Panc1 (cell line): Measurements from ENCODE around the gene FOCAD. TPM values are rescaled to one million over a fixed set of nuclear protein-coding genes. Genes with fewer than 3 reads are reported as not detected.

Source experiments
- ATAC-seq: fragments of 200-7000 bp; cut with Tn5 transposase; 2 replicates; pipeline ENCODE4 v1.9.1; 2020; ENCODE audit warnings: mild to moderate bottlenecking, moderate library complexity
- BruUV-seq: library from RNA; stranded (reverse); fragments of 400-500 nt; replicated peaks from 2 replicates; lab custom pipeline; 2021; lab: Mats Ljungman, UMichigan
- CTCF ChIA-PET: fragments of 300-600 bp; sonication (Branson Sonifier 250); formaldehyde crosslinking; loops from one replicate; lab custom pipeline; 2022; ENCODE audit warnings: antibody characterized with exemption; lab: Charles Lee
- POLR2A ChIA-PET: fragments of 300-600 bp; sonication (Branson Sonifier 250); formaldehyde crosslinking; loops from one replicate; lab custom pipeline; 2022; ENCODE audit warnings: antibody characterized with exemption; lab: Charles Lee
- DNase-seq: peaks from one replicate; pipeline ENCODE4 v3.0.0-alpha.2; 2010; ENCODE audit warnings: low read depth, low spot score
- H3K27ac ChIP-seq: 2 replicates; pipeline ENCODE4 v1.5.1; 2011; ENCODE audit warnings: mild to moderate bottlenecking, low read length, inconsistent platforms
- H3K27me3 ChIP-seq: fragments of 200-500 bp; sonication (Bioruptor generic); 2 replicates; pipeline ENCODE4 v1.6.0; 2014; ENCODE audit warnings: low read length, inconsistent platforms; ENCODE audit not compliant: control insufficient read depth, insufficient read depth
- H3K36me3 ChIP-seq: fragments of 200-500 bp; sonication (Bioruptor generic); 2 replicates; pipeline ENCODE4 v1.5.1; 2014; ENCODE audit warnings: inconsistent platforms, mild to moderate bottlenecking, low read length, moderate library complexity; ENCODE audit not compliant: control insufficient read depth, insufficient read depth
- H3K4me1 ChIP-seq: 2 replicates; pipeline ENCODE4 v1.5.1; 2011; ENCODE audit warnings: inconsistent platforms, mild to moderate bottlenecking, low read length, moderate library complexity; ENCODE audit not compliant: control insufficient read depth, insufficient read depth
- H3K4me3 ChIP-seq, 2 experiments: 2 replicates each; pipeline ENCODE4 v1.5.1; 2011 to 2012; ENCODE audit warnings: low read depth in 2 of 2, low read length in 2 of 2, mild to moderate bottlenecking in 2 of 2, inconsistent platforms in 1 of 2, moderate library complexity in 1 of 2
- H3K9me3 ChIP-seq: fragments of 200-500 bp; sonication (Bioruptor generic); 2 replicates; pipeline ENCODE4 v1.5.1; 2014; ENCODE audit warnings: low read depth, mild to moderate bottlenecking, inconsistent platforms, low read length, moderate library complexity; ENCODE audit not compliant: control insufficient read depth, insufficient read depth
- POLR2AphosphoS5 ChIP-seq: IDR thresholded peaks from 2 replicates; pipeline ENCODE4 v1.6.1; 2012; ENCODE audit warnings: mild to moderate bottlenecking, low read depth, low read length, moderate library complexity
- SIN3A ChIP-seq: IDR thresholded peaks from 2 replicates; pipeline ENCODE4 v1.6.1; 2012; ENCODE audit warnings: low read depth, mild to moderate bottlenecking, low read length, moderate library complexity, borderline replicate concordance; ENCODE audit not compliant: insufficient read depth
- TCF7L2 ChIP-seq: IDR thresholded peaks from 2 replicates; pipeline ENCODE4 v1.6.1; 2011; ENCODE audit warnings: mild to moderate bottlenecking, low read depth, low read length, inconsistent platforms
- in situ Hi-C: cut with HindIII; loops from 2 replicates; pipeline ENCODE4 v1.10.0; 2016; ENCODE audit warnings: low sequenced_read_pairs, low pct_unique_long_range_greater_than_20kb
- intact Hi-C: fragments of 100-400 bp; cut with micrococcal nuclease; formaldehyde crosslinking; loops from one replicate; pipeline ENCODE4 v1.10.0; 2022; ENCODE audit not compliant: unreplicated experiment
- total RNA-seq: library from RNA; stranded (reverse); gene quantifications from one replicate; pipeline ENCODE4 v1.2.1, GENCODE V29; 2021; ENCODE audit not compliant: unreplicated experiment
- TF ChIP-seq, protein P1 (sequence below), 2 experiments: IDR thresholded peaks; 2 replicates each; pipeline ENCODE4 v1.6.1; 2011 to 2012; ENCODE audit warnings: low read depth in 2 of 2, control low read depth in 1 of 2, low read length in 1 of 2, mild to moderate bottlenecking in 1 of 2, moderate library complexity in 1 of 2; ENCODE audit not compliant: insufficient read depth in 1 of 2
- TF ChIP-seq, protein P2 (sequence below): fragments of 450-650 bp; IDR thresholded peaks from 2 replicates; pipeline ENCODE4 v1.5.1; 2017; ENCODE audit warnings: mild to moderate bottlenecking

FOCAD gene
- total RNA-seq, 1 experiment from 2014 or later, result 9.8 TPM

DNA sequence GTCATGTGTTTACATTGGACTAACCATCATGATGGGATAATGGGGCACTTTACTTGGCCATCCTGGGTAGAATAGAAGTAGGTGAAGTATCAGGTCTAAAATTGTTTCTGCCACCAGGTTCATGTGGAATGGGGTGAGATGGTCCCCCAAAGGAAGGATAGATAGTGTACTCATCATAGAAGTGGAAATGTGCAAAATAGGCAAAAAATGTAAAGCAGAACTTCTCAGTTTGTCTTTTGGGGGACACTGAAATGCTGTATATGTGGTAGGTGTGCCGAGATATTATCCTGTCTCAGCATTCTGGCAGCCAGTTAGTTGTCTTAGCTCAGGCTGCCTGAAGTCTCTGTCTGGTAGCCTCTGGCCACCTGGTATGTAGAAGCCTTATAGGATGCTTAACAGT lies 107.6 kb downstream of the FOCAD start:
- POLR2A ChIA-PET, result no interaction called here

DNA sequence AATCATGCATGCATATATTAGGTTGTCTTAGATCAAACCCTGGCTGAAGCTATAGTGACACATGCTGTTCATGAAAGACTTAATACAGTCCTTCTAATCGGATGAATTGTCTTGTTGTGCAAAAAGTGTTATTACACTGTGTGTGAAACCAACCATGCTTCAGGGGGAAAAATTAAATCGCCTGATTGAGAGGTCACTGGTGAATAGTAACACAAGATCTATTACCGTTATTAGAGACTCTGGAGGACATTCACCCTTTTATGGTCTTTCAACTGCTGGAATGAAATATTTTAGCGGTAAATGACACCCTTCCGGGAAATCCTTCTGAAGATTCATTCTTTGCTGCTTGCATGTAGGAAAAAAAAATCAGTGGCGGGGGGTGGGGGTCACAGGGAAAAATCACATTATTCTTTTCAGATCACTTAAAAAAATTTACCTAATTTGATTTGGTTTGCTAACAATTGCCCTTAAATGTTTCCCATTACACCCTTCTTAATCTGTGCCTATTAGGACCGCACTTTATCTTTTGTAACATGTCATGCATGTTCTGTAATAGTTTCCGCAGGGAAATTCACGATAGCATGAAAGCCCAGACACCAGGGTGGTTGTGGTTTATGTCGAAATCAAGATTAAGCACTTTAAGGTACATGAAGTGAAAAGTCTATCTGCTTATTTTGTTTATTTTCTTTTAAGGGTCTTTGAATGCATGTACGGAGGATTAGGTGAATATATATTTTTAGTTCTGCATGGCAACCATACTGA lies 120.6 kb downstream of the FOCAD start:
- intact Hi-C loops (no loop called here), in situ Hi-C loops (no loop called here)
- ChIA-PET POLR2A (no interaction called here), CTCF (no interaction called here)
- BruUV-seq, result no TSS peak
- Histone ChIP-seq H3K27ac (no peak overlapping the region), H3K9me3 (no peaks in the 10 kb centered on the region), H3K27me3 (no peaks in the 10 kb centered on the region), H3K4me1 (no peaks in the 10 kb centered on the region), H3K36me3 (no peaks in the 10 kb centered on the region), H3K4me3 (no peak overlapping the region)
- no peak for DNase-seq
- ATAC-seq, result no peak
- TF ChIP-seq SIN3A, result no peak
- TF ChIP-seq, protein P1, sequence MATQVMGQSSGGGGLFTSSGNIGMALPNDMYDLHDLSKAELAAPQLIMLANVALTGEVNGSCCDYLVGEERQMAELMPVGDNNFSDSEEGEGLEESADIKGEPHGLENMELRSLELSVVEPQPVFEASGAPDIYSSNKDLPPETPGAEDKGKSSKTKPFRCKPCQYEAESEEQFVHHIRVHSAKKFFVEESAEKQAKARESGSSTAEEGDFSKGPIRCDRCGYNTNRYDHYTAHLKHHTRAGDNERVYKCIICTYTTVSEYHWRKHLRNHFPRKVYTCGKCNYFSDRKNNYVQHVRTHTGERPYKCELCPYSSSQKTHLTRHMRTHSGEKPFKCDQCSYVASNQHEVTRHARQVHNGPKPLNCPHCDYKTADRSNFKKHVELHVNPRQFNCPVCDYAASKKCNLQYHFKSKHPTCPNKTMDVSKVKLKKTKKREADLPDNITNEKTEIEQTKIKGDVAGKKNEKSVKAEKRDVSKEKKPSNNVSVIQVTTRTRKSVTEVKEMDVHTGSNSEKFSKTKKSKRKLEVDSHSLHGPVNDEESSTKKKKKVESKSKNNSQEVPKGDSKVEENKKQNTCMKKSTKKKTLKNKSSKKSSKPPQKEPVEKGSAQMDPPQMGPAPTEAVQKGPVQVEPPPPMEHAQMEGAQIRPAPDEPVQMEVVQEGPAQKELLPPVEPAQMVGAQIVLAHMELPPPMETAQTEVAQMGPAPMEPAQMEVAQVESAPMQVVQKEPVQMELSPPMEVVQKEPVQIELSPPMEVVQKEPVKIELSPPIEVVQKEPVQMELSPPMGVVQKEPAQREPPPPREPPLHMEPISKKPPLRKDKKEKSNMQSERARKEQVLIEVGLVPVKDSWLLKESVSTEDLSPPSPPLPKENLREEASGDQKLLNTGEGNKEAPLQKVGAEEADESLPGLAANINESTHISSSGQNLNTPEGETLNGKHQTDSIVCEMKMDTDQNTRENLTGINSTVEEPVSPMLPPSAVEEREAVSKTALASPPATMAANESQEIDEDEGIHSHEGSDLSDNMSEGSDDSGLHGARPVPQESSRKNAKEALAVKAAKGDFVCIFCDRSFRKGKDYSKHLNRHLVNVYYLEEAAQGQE (IDR thresholded peaks at IDR 0.05; ENCODE audit: insufficient read depth in 1 of 2, low read depth in 2 of 2, low read length in 1 of 2), result no peak

More for the DNA sequence above, 107.6 kb downstream of the FOCAD start:
- Histone ChIP-seq H3K36me3 (no peaks in the 10 kb centered on the region), H3K4me3 (no peak overlapping the region), H3K27ac (no peak overlapping the region), H3K4me1 (no peaks in the 10 kb centered on the region), H3K27me3 (no peaks in the 10 kb centered on the region), H3K9me3 (no peaks in the 10 kb centered on the region)
- TF ChIP-seq SIN3A, result no peak
- no peak for TF ChIP-seq TCF7L2
- TF ChIP-seq, protein P2, sequence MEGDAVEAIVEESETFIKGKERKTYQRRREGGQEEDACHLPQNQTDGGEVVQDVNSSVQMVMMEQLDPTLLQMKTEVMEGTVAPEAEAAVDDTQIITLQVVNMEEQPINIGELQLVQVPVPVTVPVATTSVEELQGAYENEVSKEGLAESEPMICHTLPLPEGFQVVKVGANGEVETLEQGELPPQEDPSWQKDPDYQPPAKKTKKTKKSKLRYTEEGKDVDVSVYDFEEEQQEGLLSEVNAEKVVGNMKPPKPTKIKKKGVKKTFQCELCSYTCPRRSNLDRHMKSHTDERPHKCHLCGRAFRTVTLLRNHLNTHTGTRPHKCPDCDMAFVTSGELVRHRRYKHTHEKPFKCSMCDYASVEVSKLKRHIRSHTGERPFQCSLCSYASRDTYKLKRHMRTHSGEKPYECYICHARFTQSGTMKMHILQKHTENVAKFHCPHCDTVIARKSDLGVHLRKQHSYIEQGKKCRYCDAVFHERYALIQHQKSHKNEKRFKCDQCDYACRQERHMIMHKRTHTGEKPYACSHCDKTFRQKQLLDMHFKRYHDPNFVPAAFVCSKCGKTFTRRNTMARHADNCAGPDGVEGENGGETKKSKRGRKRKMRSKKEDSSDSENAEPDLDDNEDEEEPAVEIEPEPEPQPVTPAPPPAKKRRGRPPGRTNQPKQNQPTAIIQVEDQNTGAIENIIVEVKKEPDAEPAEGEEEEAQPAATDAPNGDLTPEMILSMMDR, result no peak
- TF ChIP-seq, protein P1 (IDR thresholded peaks at IDR 0.05; ENCODE audit: insufficient read depth in 1 of 2, low read depth in 2 of 2, low read length in 1 of 2), result no peak
- no peak for TF ChIP-seq POLR2AphosphoS5
- ATAC-seq (no peak), DNase-seq (no peak)
- in situ Hi-C loops, result no loop called here
- intact Hi-C loops, result no loop called here
- CTCF ChIA-PET, result no interaction called here
- no TSS peak for BruUV-seq
